Smooth muscle cell (in vitro differentiated cells): ENCODE measurements around the gene ANKRD52. TPM values are rescaled to one million over a fixed set of nuclear protein-coding genes. Genes with fewer than 3 reads are reported as not detected.

ENCODE experiments used
- DNase-seq: peaks from one replicate; lab custom pipeline; 2025; ENCODE audit not compliant: unreplicated experiment; lab: John Stamatoyannopoulos, UW
- H2AFZ ChIP-seq: fragments of 200-600 bp; sonication (generic); 2 replicates; pipeline ENCODE4 v1.6.0; 2016; ENCODE audit warnings: antibody characterized with exemption, low read depth, mild to moderate bottlenecking
- H3F3A ChIP-seq: fragments of 200-600 bp; sonication (generic); 2 replicates; pipeline ENCODE4 v1.6.0; 2017; ENCODE audit warnings: antibody characterized with exemption, low read depth
- H3K27ac ChIP-seq: fragments of 200-600 bp; sonication (generic); 2 replicates; pipeline ENCODE4 v1.5.1; 2016; ENCODE audit warnings: low read depth, mild to moderate bottlenecking
- H3K27me3 ChIP-seq: fragments of 200-600 bp; sonication (generic); 2 replicates; pipeline ENCODE4 v1.6.1; 2016; ENCODE audit warnings: low read depth, mild to moderate bottlenecking
- H3K36me3 ChIP-seq: fragments of 200-600 bp; sonication (generic); 2 replicates; pipeline ENCODE4 v1.5.1; 2016; ENCODE audit warnings: low read depth
- H3K4me1 ChIP-seq: fragments of 200-600 bp; sonication (generic); 2 replicates; pipeline ENCODE4 v1.5.1; 2016; ENCODE audit warnings: low read depth
- H3K4me2 ChIP-seq: fragments of 200-600 bp; sonication (generic); 2 replicates; pipeline ENCODE4 v1.6.0; 2016; ENCODE audit warnings: mild to moderate bottlenecking
- H3K4me3 ChIP-seq: fragments of 200-600 bp; sonication (generic); 2 replicates; pipeline ENCODE4 v1.5.1; 2016; ENCODE audit warnings: mild to moderate bottlenecking
- H3K79me2 ChIP-seq: fragments of 200-600 bp; sonication (generic); 2 replicates; pipeline ENCODE4 v1.6.0; 2016; ENCODE audit warnings: low read depth, mild to moderate bottlenecking
- H3K9ac ChIP-seq: fragments of 200-600 bp; sonication (generic); 2 replicates; pipeline ENCODE4 v1.6.0; 2016; ENCODE audit warnings: low read depth
- H3K9me3 ChIP-seq: fragments of 200-600 bp; sonication (generic); replicated peaks from 2 replicates; pipeline ENCODE4 v1.5.1; 2016; ENCODE audit warnings: low read depth
- H4K20me1 ChIP-seq: fragments of 200-600 bp; sonication (generic); 2 replicates; pipeline ENCODE4 v1.6.0; 2016; ENCODE audit warnings: low read depth
- CTCF ChIP-seq: fragments of 200-600 bp; sonication (generic); IDR thresholded peaks from 2 replicates; pipeline ENCODE4 v1.5.1; 2017; ENCODE audit warnings: borderline replicate concordance, mild to moderate bottlenecking, antibody characterized with exemption; ENCODE audit not compliant: insufficient read depth, poor library complexity, severe bottlenecking
- WGBS: methylation state at CpG from one replicate; pipeline ENCODE4 v1.1.7; 2016; ENCODE audit warnings: low lambda C conversion rate; 5-methylcytosine and 5-hydroxymethylcytosine counted together
- polyA plus RNA-seq: library from polyadenylated mRNA; unstranded; fragments of >200 nt; fragmentation: Nextera tagmentation; extraction: Ambion mirVana; gene quantifications from 2 replicates; pipeline ENCODE4 v1.2.1, GENCODE V29; 2016
- total RNA-seq: library from RNA; depleted of rRNA; stranded (reverse); fragments of >200 nt; gene quantifications from 2 replicates; pipeline ENCODE4 v1.2.3, GENCODE V29; 2014

The ANKRD52 gene
- total RNA-seq (31.4 and 32.5 TPM in 2 replicates), polyA plus RNA-seq (49.9 and 54.0 TPM in 2 replicates)

GRCh38 chr12:56258068-56258819, at the start of gene ANKRD52:
Gene ANKRD52 (minus strand): TSS chr12:56258384. CDS start chr12:56258269, 115 bp downstream.
- peak; percentile 85 for DNase-seq
- TF ChIP-seq CTCF: peak; percentile 66
- H2AFZ ChIP-seq: peak within 1 kb of the TSS; percentile 100

GRCh38 chr12:56307221-56307965, 49.2 kb upstream of the ANKRD52 start:
- no peaks in the 10 kb centered on the region for H3K27me3 ChIP-seq
- no peaks in the 10 kb centered on the region for H3K9me3 ChIP-seq
- no peak overlapping the region for H3K9ac ChIP-seq
- no peaks in the 10 kb centered on the region for H4K20me1 ChIP-seq
- H3K27ac ChIP-seq: no peak overlapping the region
- H3F3A ChIP-seq: peaks cover 16% of the 10 kb centered on the region
- WGBS: 97% methylated on average over 7 of the region's 7 CpGs
- no peaks in the 10 kb centered on the region for H3K4me1 ChIP-seq
- H3K4me2 ChIP-seq: no peak overlapping the region
- no peak overlapping the region for H2AFZ ChIP-seq
- H3K36me3 ChIP-seq: peaks cover 13% of the 10 kb centered on the region
- TF ChIP-seq CTCF: no peak
- DNase-seq: no peak
- H3K79me2 ChIP-seq: no peaks in the 10 kb centered on the region
- H3K4me3 ChIP-seq: no peak overlapping the region

More at GRCh38 chr12:56258068-56258819, at the start of gene ANKRD52:
- Histone ChIP-seq H3K4me1 (peaks cover 19% of the 10 kb centered on the region), H3K27me3 (no peaks in the 10 kb centered on the region), H3K9me3 (no peaks in the 10 kb centered on the region), H3K4me3 (peak within 1 kb of the TSS; percentile 99), H4K20me1 (peaks cover 39% of the 10 kb centered on the region), H3K79me2 (peaks cover 29% of the 10 kb centered on the region), H3F3A (peaks cover 15% of the 10 kb centered on the region), H3K36me3 (peaks cover 7% of the 10 kb centered on the region), H3K4me2 (peak within 1 kb of the TSS; percentile 99), H3K9ac (peak within 1 kb of the TSS; percentile 87), H3K27ac (peak within 1 kb of the TSS; percentile 69)
- under 1% methylated on average over 27 of the region's 78 CpGs for WGBS

- WGBS: 80% methylated on average over 8 of the region's 8 CpGs
- Histone ChIP-seq H3K27me3 (no peaks in the 10 kb centered on the region), H3K4me2 (no peak overlapping the region), H3K4me1 (peaks cover 6% of the 10 kb centered on the region), H4K20me1 (no peaks in the 10 kb centered on the region), H3K27ac (peak overlapping the region; percentile 39), H3K79me2 (no peaks in the 10 kb centered on the region), H2AFZ (no peak overlapping the region), H3K4me3 (no peak overlapping the region), H3K9ac (no peak overlapping the region), H3K9me3 (no peaks in the 10 kb centered on the region), H3F3A (peaks cover 31% of the 10 kb centered on the region), H3K36me3 (peaks cover 12% of the 10 kb centered on the region)
- TF ChIP-seq CTCF: no peak
- no peak for DNase-seq
Measured at GRCh38 chr12:56304872-56305590, 46.8 kb upstream of the ANKRD52 start.
